KOPT-K1 (cell line): ENCODE results near the gene INSC.

ENCODE experiments used
- H3K27ac ChIP-seq: fragments of 200-600 bp; sonication (generic); 2 replicates; pipeline ENCODE4 v1.5.1; 2016; ENCODE audit warnings: antibody characterized with exemption, mild to moderate bottlenecking, low read depth, low read length; ENCODE audit not compliant: poor library complexity, severe bottlenecking
- H3K36me3 ChIP-seq: fragments of 200-600 bp; sonication (generic); 2 replicates; pipeline ENCODE4 v1.5.1; 2017; ENCODE audit warnings: antibody characterized with exemption, mild to moderate bottlenecking, low read length, moderate library complexity; ENCODE audit not compliant: insufficient read depth
- H3K9me3 ChIP-seq: fragments of 200-600 bp; sonication (generic); 2 replicates; pipeline ENCODE4 v1.5.1; 2017; ENCODE audit warnings: antibody characterized with exemption, low read length, mild to moderate bottlenecking; ENCODE audit not compliant: insufficient read depth, poor library complexity, severe bottlenecking

Gene INSC

GRCh38 chr11:15101072-15101709 is 13.5 kb upstream of the INSC start:
- Histone ChIP-seq H3K36me3 (no peaks in the 10 kb centered on the region), H3K27ac (no peak overlapping the region), H3K9me3 (no peaks in the 10 kb centered on the region)

GRCh38 chr11:15104166-15104565 is 10.6 kb upstream of the INSC start:
- Histone ChIP-seq H3K27ac (no peak overlapping the region), H3K9me3 (no peaks in the 10 kb centered on the region), H3K36me3 (no peaks in the 10 kb centered on the region)

GRCh38 chr11:15106201-15106965 is 8.3 kb upstream of the INSC start:
- no peak overlapping the region for H3K27ac ChIP-seq
- no peaks in the 10 kb centered on the region for H3K36me3 ChIP-seq
- no peaks in the 10 kb centered on the region for H3K9me3 ChIP-seq

- no peak overlapping the region for H3K27ac ChIP-seq
- H3K36me3 ChIP-seq, result no peaks in the 10 kb centered on the region
- H3K9me3 ChIP-seq, result no peaks in the 10 kb centered on the region
Observed at GRCh38 chr11:15107730-15108515, 6.8 kb upstream of the INSC start.

GRCh38 chr11:15108592-15109130 is 6.1 kb upstream of the INSC start:
- Histone ChIP-seq H3K27ac (no peak overlapping the region), H3K36me3 (no peaks in the 10 kb centered on the region), H3K9me3 (no peaks in the 10 kb centered on the region)

GRCh38 chr11:15109602-15110001 is 5.1 kb upstream of the INSC start:
- H3K9me3 ChIP-seq, result no peaks in the 10 kb centered on the region
- H3K27ac ChIP-seq, result no peak overlapping the region
- H3K36me3 ChIP-seq, result no peaks in the 10 kb centered on the region

- no peaks in the 10 kb centered on the region for H3K9me3 ChIP-seq
- no peaks in the 10 kb centered on the region for H3K36me3 ChIP-seq
- H3K27ac ChIP-seq, result no peak overlapping the region
Observed at GRCh38 chr11:15111215-15111614, 3.5 kb upstream of the INSC start.

GRCh38 chr11:15112131-15112541 is 2.6 kb upstream of the INSC start:
- H3K9me3 ChIP-seq, result no peaks in the 10 kb centered on the region
- H3K36me3 ChIP-seq, result no peaks in the 10 kb centered on the region
- no peak overlapping the region for H3K27ac ChIP-seq

GRCh38 chr11:15113381-15113780 is 1.3 kb upstream of the INSC start:
- no peaks in the 10 kb centered on the region for H3K36me3 ChIP-seq
- H3K9me3 ChIP-seq, result no peaks in the 10 kb centered on the region
- H3K27ac ChIP-seq, result peak overlapping the region; percentile 19

- H3K27ac ChIP-seq, result no peak overlapping the region
- no peaks in the 10 kb centered on the region for H3K9me3 ChIP-seq
- H3K36me3 ChIP-seq, result no peaks in the 10 kb centered on the region
Observed at GRCh38 chr11:15115686-15116085, 963 bp downstream of the INSC start.

GRCh38 chr11:15117751-15118150 is 3.0 kb downstream of the INSC start:
- Histone ChIP-seq H3K27ac (no peak overlapping the region), H3K9me3 (no peaks in the 10 kb centered on the region), H3K36me3 (no peaks in the 10 kb centered on the region)

GRCh38 chr11:15118431-15118830 is 3.7 kb downstream of the INSC start:
- Histone ChIP-seq H3K27ac (no peak overlapping the region), H3K9me3 (no peaks in the 10 kb centered on the region), H3K36me3 (no peaks in the 10 kb centered on the region)

GRCh38 chr11:15119352-15119751 is 4.6 kb downstream of the INSC start:
- H3K36me3 ChIP-seq, result no peaks in the 10 kb centered on the region
- H3K27ac ChIP-seq, result no peak overlapping the region
- no peaks in the 10 kb centered on the region for H3K9me3 ChIP-seq

GRCh38 chr11:15119826-15120225 is 5.1 kb downstream of the INSC start:
- Histone ChIP-seq H3K36me3 (no peaks in the 10 kb centered on the region), H3K9me3 (no peaks in the 10 kb centered on the region), H3K27ac (no peak overlapping the region)

- Histone ChIP-seq H3K9me3 (no peaks in the 10 kb centered on the region), H3K27ac (no peak overlapping the region), H3K36me3 (no peaks in the 10 kb centered on the region)
Observed at GRCh38 chr11:15123849-15124248, 9.1 kb downstream of the INSC start.
